H9 (cell line): ENCODE measurements around the gene SNX15. TPM values are rescaled to one million over a fixed set of nuclear protein-coding genes. Genes with fewer than 3 reads are reported as not detected.

ENCODE experiments used
- DNase-seq: peaks from one replicate; pipeline ENCODE4 v3.0.0-alpha.2; 2017
- H2AFZ ChIP-seq: one replicate; pipeline ENCODE4 v1.6.1; 2013; ENCODE audit warnings: mild to moderate bottlenecking, low read length, control low read depth, moderate library complexity
- H2AK5ac ChIP-seq: 2 replicates; pipeline ENCODE4 v1.6.1; 2013; ENCODE audit warnings: low read length, control low read depth, mixed read lengths; ENCODE audit not compliant: insufficient read length
- H2BK120ac ChIP-seq: one replicate; pipeline ENCODE4 v1.6.1; 2013; ENCODE audit warnings: low read depth, mild to moderate bottlenecking, low read length, control low read depth, inconsistent platforms; ENCODE audit not compliant: poor library complexity, severe bottlenecking
- H2BK12ac ChIP-seq: 2 replicates; pipeline ENCODE4 v1.6.1; 2013; ENCODE audit warnings: low read length, control low read depth, mixed read lengths, low read depth; ENCODE audit not compliant: insufficient read length
- H2BK15ac ChIP-seq: 2 replicates; pipeline ENCODE4 v1.6.1; 2013; ENCODE audit warnings: low read depth, low read length, control low read depth
- H2BK20ac ChIP-seq: one replicate; pipeline ENCODE4 v1.6.1; 2013; ENCODE audit warnings: low read depth, mild to moderate bottlenecking, low read length, control low read depth, inconsistent platforms; ENCODE audit not compliant: poor library complexity, severe bottlenecking
- H2BK5ac ChIP-seq: 2 replicates; pipeline ENCODE4 v1.6.1; 2013; ENCODE audit warnings: low read length, control low read depth, mixed read lengths; ENCODE audit not compliant: insufficient read length
- H3K14ac ChIP-seq: 2 replicates; pipeline ENCODE4 v1.6.1; 2013; ENCODE audit warnings: low read length, control low read depth; ENCODE audit not compliant: insufficient read depth
- H3K18ac ChIP-seq: 2 replicates; pipeline ENCODE4 v1.6.1; 2013; ENCODE audit warnings: low read depth, mild to moderate bottlenecking, mixed read lengths, low read length, control low read depth; ENCODE audit not compliant: insufficient read length
- H3K23ac ChIP-seq: 2 replicates; pipeline ENCODE4 v1.6.1; 2013; ENCODE audit warnings: low read length, control low read depth, mixed read lengths, low read depth; ENCODE audit not compliant: insufficient read length
- H3K23me2 ChIP-seq: 2 replicates; pipeline ENCODE4 v1.6.1; 2013; ENCODE audit warnings: low read depth, mild to moderate bottlenecking, mixed read lengths, low read length, control low read depth; ENCODE audit not compliant: insufficient read length, poor library complexity, severe bottlenecking
- H3K27ac ChIP-seq: 2 replicates; pipeline ENCODE4 v1.5.1; 2013; ENCODE audit warnings: low read length, control low read depth, mixed read lengths, low read depth; ENCODE audit not compliant: insufficient read length
- H3K27me3 ChIP-seq: 2 replicates; pipeline ENCODE4 v1.6.1; 2013; ENCODE audit warnings: low read length, control low read depth, inconsistent platforms; ENCODE audit not compliant: insufficient read depth
- H3K4ac ChIP-seq: 2 replicates; pipeline ENCODE4 v1.6.1; 2013; ENCODE audit warnings: low read depth, mild to moderate bottlenecking, control low read depth, inconsistent platforms, low read length, moderate library complexity
- H3K4me1 ChIP-seq: 2 replicates; pipeline ENCODE4 v1.6.1; 2013; ENCODE audit warnings: low read length, control low read depth, inconsistent platforms; ENCODE audit not compliant: insufficient read depth
- H3K4me2 ChIP-seq: 2 replicates; pipeline ENCODE4 v1.6.1; 2013; ENCODE audit warnings: low read length, control low read depth, mixed read lengths; ENCODE audit not compliant: insufficient read length, insufficient read depth
- H3K56ac ChIP-seq: 2 replicates; pipeline ENCODE4 v1.6.1; 2013; ENCODE audit warnings: low read depth, mild to moderate bottlenecking, mixed read lengths, low read length, control low read depth; ENCODE audit not compliant: insufficient read length
- H3K79me1 ChIP-seq: 2 replicates; pipeline ENCODE4 v1.6.1; 2013; ENCODE audit warnings: low read depth, mild to moderate bottlenecking, moderate library complexity, low read length, control low read depth, inconsistent platforms; ENCODE audit not compliant: insufficient read depth, poor library complexity, severe bottlenecking
- H3K79me2 ChIP-seq: 2 replicates; pipeline ENCODE4 v1.6.1; 2013; ENCODE audit warnings: low read length, control low read depth, inconsistent platforms; ENCODE audit not compliant: insufficient read depth
- H3K9ac ChIP-seq: 2 replicates; pipeline ENCODE4 v1.6.1; 2013; ENCODE audit warnings: low read length, control low read depth, mixed read lengths; ENCODE audit not compliant: insufficient read length; ENCODE audit errors: extremely low read depth
- H3K9me3 ChIP-seq: one replicate; pipeline ENCODE4 v1.6.1; 2013; ENCODE audit warnings: low read depth, low read length, inconsistent platforms; ENCODE audit not compliant: control insufficient read depth
- H3T11ph ChIP-seq: one replicate; pipeline ENCODE4 v1.6.1; 2013; ENCODE audit warnings: mild to moderate bottlenecking, low read length, control low read depth, inconsistent platforms
- H4K20me1 ChIP-seq: one replicate; pipeline ENCODE4 v1.6.1; 2013; ENCODE audit not compliant: control insufficient read depth, insufficient read length, insufficient read depth
- H4K5ac ChIP-seq: 2 replicates; pipeline ENCODE4 v1.6.1; 2013; ENCODE audit warnings: low read depth, mild to moderate bottlenecking, mixed read lengths, low read length, control low read depth; ENCODE audit not compliant: insufficient read length
- H4K8ac ChIP-seq: replicated peaks from 2 replicates; pipeline ENCODE4 v1.6.1; 2013; ENCODE audit warnings: low read length, control low read depth, mixed read lengths, low read depth; ENCODE audit not compliant: insufficient read length
- H4K91ac ChIP-seq: 2 replicates; pipeline ENCODE4 v1.6.1; 2013; ENCODE audit warnings: low read depth, mild to moderate bottlenecking, moderate library complexity, mixed read lengths, low read length, control low read depth; ENCODE audit not compliant: insufficient read length
- H3K27ac Mint-ChIP-seq, 3 experiments: 2 replicates in 2 of 3; 3 replicates in 1 of 3; pipeline ENCODE4 v1.8.0; 2020 to 2021; ENCODE audit warnings: mixed read lengths in 3 of 3, mild to moderate bottlenecking in 1 of 3, moderate library complexity in 1 of 3
- H3K27me3 Mint-ChIP-seq: 2 replicates; pipeline ENCODE4 v1.8.0; 2021; ENCODE audit warnings: low read depth, mild to moderate bottlenecking, moderate library complexity, mixed read lengths
- H3K36me3 Mint-ChIP-seq, 3 experiments: 2 replicates in 2 of 3; 3 replicates in 1 of 3; pipeline ENCODE4 v1.8.0; 2020 to 2021; ENCODE audit warnings: low read depth in 3 of 3, mixed read lengths in 3 of 3; ENCODE audit not compliant: insufficient read depth in 1 of 3
- H3K4me1 Mint-ChIP-seq, 2 experiments: 2 replicates each; pipeline ENCODE4 v1.8.0; 2020; ENCODE audit warnings: mixed read lengths in 2 of 2
- H3K4me3 Mint-ChIP-seq, 2 experiments: 2 replicates in 1 of 2; 3 replicates in 1 of 2; pipeline ENCODE4 v1.8.0; 2020 to 2021; ENCODE audit warnings: mild to moderate bottlenecking in 2 of 2, mixed read lengths in 2 of 2, moderate library complexity in 1 of 2
- H3K9me3 Mint-ChIP-seq, 2 experiments: 2 replicates in 1 of 2; 3 replicates in 1 of 2; pipeline ENCODE4 v1.8.0; 2020; ENCODE audit warnings: mild to moderate bottlenecking in 2 of 2, mixed read lengths in 2 of 2, moderate library complexity in 1 of 2
- WGBS: extraction: QIAGEN DNeasy Blood & Tissue Kit; methylation state at CpG from one replicate; pipeline ENCODE4 v1.1.7; 2013; ENCODE audit warnings: missing lambda C conversion rate, low lambda C conversion rate, mixed read lengths; ENCODE audit not compliant: insufficient read length; ENCODE audit errors: extremely low coverage; 5-methylcytosine and 5-hydroxymethylcytosine counted together
- total RNA-seq: library from RNA; stranded (reverse); gene quantifications from 2 replicates; pipeline ENCODE4 v1.2.1, GENCODE V29; 2021
- TF ChIP-seq, protein P1 (sequence below): fragments of 200-600 bp; sonication (generic); conservative IDR thresholded peaks from 3 replicates; pipeline ENCODE4 v1.8.0; 2021; ENCODE audit warnings: antibody characterized with exemption, mild to moderate bottlenecking

Gene SNX15
- total RNA-seq, 1 experiment from 2014 or later = 24.3 TPM

DNA sequence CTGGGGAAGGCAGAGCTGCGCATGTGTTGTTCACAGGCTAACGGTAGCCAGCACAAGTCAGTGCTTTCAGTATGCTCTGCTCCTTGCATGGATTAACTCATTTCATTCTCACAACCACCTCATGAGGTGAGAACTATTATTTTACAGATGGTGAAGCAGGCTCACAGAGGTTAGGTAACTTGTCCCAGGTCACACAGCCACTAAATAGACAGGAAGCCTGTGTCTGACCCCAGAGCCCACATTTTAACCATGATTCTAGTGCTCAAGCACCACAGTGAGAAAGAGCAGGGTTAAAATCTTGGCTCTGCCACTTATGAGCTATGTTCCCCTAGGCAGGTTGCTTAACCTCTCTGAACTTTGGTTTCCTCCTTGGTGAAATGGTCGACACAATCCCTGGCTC is 6.2 kb upstream of the SNX15 start:
- Histone ChIP-seq H2BK5ac (no peak overlapping the region), H3K14ac (no peak overlapping the region), H3K27ac (no peak overlapping the region), H4K5ac (no peak overlapping the region), H2AFZ (no peak overlapping the region), H3K79me1 (no peaks in the 10 kb centered on the region), H3K9me3 (no peaks in the 10 kb centered on the region), H3K9ac (no peak overlapping the region), H3K4me1 (no peaks in the 10 kb centered on the region), H2BK120ac (no peak overlapping the region), H4K8ac (no peak overlapping the region), H2BK12ac (no peak overlapping the region), H3K23me2 (no peaks in the 10 kb centered on the region), H2BK20ac (no peak overlapping the region), H2AK5ac (no peak overlapping the region), H3K23ac (no peak overlapping the region), H3K18ac (no peak overlapping the region), H3K4ac (no peak overlapping the region), H3K27me3 (no peaks in the 10 kb centered on the region), H4K20me1 (no peaks in the 10 kb centered on the region), H3K79me2 (no peaks in the 10 kb centered on the region), H2BK15ac (no peak overlapping the region), H4K91ac (no peak overlapping the region), H3K56ac (no peak overlapping the region), H3T11ph (no peak overlapping the region), H3K4me2 (no peak overlapping the region)
- Mint-ChIP-seq H3K27ac (no peak overlapping the region; a peak in 1 of 7 replicates), H3K27me3 (peaks cover under 1% of the 10 kb centered on the region; the same call in 1 of the 2 replicates), H3K36me3 (peaks cover 21 to 56% (median 51%) of the 10 kb centered on the region in 3 experiments), H3K4me3 (no peak overlapping the region), H3K4me1 (peaks cover 0 to 2% of the 10 kb centered on the region in 2 experiments; a peak in 2 of 4 replicates), H3K9me3 (no peaks in the 10 kb centered on the region)
- WGBS = no CpG with 5 or more reads among the region's 3 CpGs
- no peak for DNase-seq
- TF ChIP-seq, protein P1, sequence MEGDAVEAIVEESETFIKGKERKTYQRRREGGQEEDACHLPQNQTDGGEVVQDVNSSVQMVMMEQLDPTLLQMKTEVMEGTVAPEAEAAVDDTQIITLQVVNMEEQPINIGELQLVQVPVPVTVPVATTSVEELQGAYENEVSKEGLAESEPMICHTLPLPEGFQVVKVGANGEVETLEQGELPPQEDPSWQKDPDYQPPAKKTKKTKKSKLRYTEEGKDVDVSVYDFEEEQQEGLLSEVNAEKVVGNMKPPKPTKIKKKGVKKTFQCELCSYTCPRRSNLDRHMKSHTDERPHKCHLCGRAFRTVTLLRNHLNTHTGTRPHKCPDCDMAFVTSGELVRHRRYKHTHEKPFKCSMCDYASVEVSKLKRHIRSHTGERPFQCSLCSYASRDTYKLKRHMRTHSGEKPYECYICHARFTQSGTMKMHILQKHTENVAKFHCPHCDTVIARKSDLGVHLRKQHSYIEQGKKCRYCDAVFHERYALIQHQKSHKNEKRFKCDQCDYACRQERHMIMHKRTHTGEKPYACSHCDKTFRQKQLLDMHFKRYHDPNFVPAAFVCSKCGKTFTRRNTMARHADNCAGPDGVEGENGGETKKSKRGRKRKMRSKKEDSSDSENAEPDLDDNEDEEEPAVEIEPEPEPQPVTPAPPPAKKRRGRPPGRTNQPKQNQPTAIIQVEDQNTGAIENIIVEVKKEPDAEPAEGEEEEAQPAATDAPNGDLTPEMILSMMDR = no peak
